ENCODE data around the gene INSYN2B.

The INSYN2B gene

GRCh38 chr5:169980418-169981053 lies at the start of gene INSYN2B:
Gene INSYN2B (minus strand): TSS chr5:169980495. CDS start chr5:169883898, 96,597 bp downstream.
- peak in 1 of 2 donors; percentile 3 for DNase-seq (ENCODE audit: low read depth in 2 of 2)

GRCh38 chr5:170028124-170028523 lies 47.8 kb upstream of the INSYN2B start:
- no peak for DNase-seq (ENCODE audit: low read depth in 2 of 2)

GRCh38 chr5:170025853-170026252 lies 45.6 kb upstream of the INSYN2B start:
- no peak for DNase-seq (ENCODE audit: low read depth in 2 of 2)

- DNase-seq (ENCODE audit: low read depth in 2 of 2) = no peak
Measured at GRCh38 chr5:170021506-170021905, 41.2 kb upstream of the INSYN2B start.

- no peak for DNase-seq (ENCODE audit: low read depth in 2 of 2)
Measured at GRCh38 chr5:170020423-170020822, 40.1 kb upstream of the INSYN2B start.

GRCh38 chr5:170012622-170013021 lies 32.3 kb upstream of the INSYN2B start:
- DNase-seq (ENCODE audit: low read depth in 2 of 2) = no peak

- no peak for DNase-seq (ENCODE audit: low read depth in 2 of 2)
Measured at GRCh38 chr5:170011751-170012150, 31.5 kb upstream of the INSYN2B start.

GRCh38 chr5:170010595-170010994 lies 30.3 kb upstream of the INSYN2B start:
- DNase-seq (ENCODE audit: low read depth in 2 of 2) = no peak

- DNase-seq (ENCODE audit: low read depth in 2 of 2) = no peak
Measured at GRCh38 chr5:170008376-170008775, 28.1 kb upstream of the INSYN2B start.

- DNase-seq (ENCODE audit: low read depth in 2 of 2) = no peak
Measured at GRCh38 chr5:170006021-170006420, 25.7 kb upstream of the INSYN2B start.

- no peak for DNase-seq (ENCODE audit: low read depth in 2 of 2)
Measured at GRCh38 chr5:170000155-170000554, 19.9 kb upstream of the INSYN2B start.

- no peak for DNase-seq (ENCODE audit: low read depth in 2 of 2)
Measured at GRCh38 chr5:169999621-170000020, 19.3 kb upstream of the INSYN2B start.

- DNase-seq (ENCODE audit: low read depth in 2 of 2) = no peak
Measured at GRCh38 chr5:169997798-169998197, 17.5 kb upstream of the INSYN2B start.

- no peak for DNase-seq (ENCODE audit: low read depth in 2 of 2)
Measured at GRCh38 chr5:169993485-169993790, 13.1 kb upstream of the INSYN2B start.

GRCh38 chr5:169992789-169993484 lies 12.6 kb upstream of the INSYN2B start:
- DNase-seq (ENCODE audit: low read depth in 2 of 2) = no peak

GRCh38 chr5:169991115-169991869 lies 11.0 kb upstream of the INSYN2B start:
- DNase-seq (ENCODE audit: low read depth in 2 of 2) = no peak

- DNase-seq (ENCODE audit: low read depth in 2 of 2) = no peak
Measured at GRCh38 chr5:169989365-169989764, 9.1 kb upstream of the INSYN2B start.

- DNase-seq (ENCODE audit: low read depth in 2 of 2) = no peak
Measured at GRCh38 chr5:169988947-169989346, 8.7 kb upstream of the INSYN2B start.

GRCh38 chr5:169988206-169988605 lies 7.9 kb upstream of the INSYN2B start:
- no peak for DNase-seq (ENCODE audit: low read depth in 2 of 2)

GRCh38 chr5:169979871-169980270 lies 424 bp downstream of the INSYN2B start:
- DNase-seq (ENCODE audit: low read depth in 2 of 2) = no peak

- no peak for DNase-seq (ENCODE audit: low read depth in 2 of 2)
Measured at GRCh38 chr5:169978714-169979113, 1.6 kb downstream of the INSYN2B start.

- DNase-seq (ENCODE audit: low read depth in 2 of 2) = no peak
Measured at GRCh38 chr5:169974121-169974770, 6.0 kb downstream of the INSYN2B start.

Measured in stimulated activated CD4-positive, alpha-beta T cell treated with anti-CD3 and anti-CD28 coated beads, Interleukin-1b, Interleukin-23, amount 100 ng/mL, for 4 hours (primary cell).